ENCODE data around the gene RENBP. TPM values are rescaled to one million over a fixed set of nuclear protein-coding genes. Genes with fewer than 3 reads are reported as not detected.
A peak's percentile ranks its signal among the peaks of the same experiment; 100 is the strongest.

RENBP gene
- total RNA-seq, 1 donor: 4.3 TPM

GRCh38 chrX:153897899-153898298 lies 46.5 kb downstream of the RENBP start:
- no peak for TF ChIP-seq CTCF (IDR thresholded peaks at IDR 0.05; ENCODE audit: insufficient read depth, low read depth, low read length)
- no peak for DNase-seq (ENCODE audit: low read depth)

GRCh38 chrX:153889123-153889522 lies 55.3 kb downstream of the RENBP start:
- H3K4me3 ChIP-seq (ENCODE audit: low read depth, low read length): no peak overlapping the region
- no peak for TF ChIP-seq CTCF (IDR thresholded peaks at IDR 0.05; ENCODE audit: insufficient read depth, low read depth, low read length)
- DNase-seq (ENCODE audit: low read depth): no peak

More at GRCh38 chrX:153897899-153898298, 46.5 kb downstream of the RENBP start:
- no peak overlapping the region for H3K4me3 ChIP-seq (ENCODE audit: low read depth, low read length)

- TF ChIP-seq CTCF (IDR thresholded peaks at IDR 0.05; ENCODE audit: insufficient read depth, low read depth, low read length): no peak
- H3K4me3 ChIP-seq (ENCODE audit: low read depth, low read length): no peak overlapping the region
- DNase-seq (ENCODE audit: low read depth): no peak
These were observed 56.1 kb downstream of the RENBP start for GRCh38 chrX:153888344-153888743.

GRCh38 chrX:153887385-153887784 lies 57.1 kb downstream of the RENBP start:
- H3K4me3 ChIP-seq (ENCODE audit: low read depth, low read length): no peak overlapping the region
- no peak for TF ChIP-seq CTCF (IDR thresholded peaks at IDR 0.05; ENCODE audit: insufficient read depth, low read depth, low read length)
- DNase-seq (ENCODE audit: low read depth): no peak

- no peak overlapping the region for H3K4me3 ChIP-seq (ENCODE audit: low read depth, low read length)
- no peak for TF ChIP-seq CTCF (IDR thresholded peaks at IDR 0.05; ENCODE audit: insufficient read depth, low read depth, low read length)
- DNase-seq (ENCODE audit: low read depth): no peak
These were observed 57.5 kb downstream of the RENBP start for GRCh38 chrX:153886915-153887314.

GRCh38 chrX:153885968-153886903 lies 58.2 kb downstream of the RENBP start, which contains the start of gene L1CAM:
L1CAM (minus strand) TSS chrX:153886173; CDS start chrX:153875836, 10,337 bp downstream.
- TF ChIP-seq CTCF (IDR thresholded peaks at IDR 0.05; ENCODE audit: insufficient read depth, low read depth, low read length): no peak
- no peak for DNase-seq (ENCODE audit: low read depth)
- peak within 1 kb of the TSS; percentile 23 for H3K4me3 ChIP-seq (ENCODE audit: low read depth, low read length)

Small RNA genes lying within 50 kb of the gene (small RNA-seq; reads per million reads assigned to genes)
- not detected for gene MIR3202-1

Other genes starting within 250 kb of the RENBP start
- 105 and 127 TPM in 2 replicates for gene BCAP31, start 220.3 kb downstream of the RENBP start, total RNA-seq
- 15.5 and 19.3 TPM in 2 replicates for gene ABCD1, start 219.8 kb downstream of the RENBP start, total RNA-seq
- gene PLXNB3, start 180.4 kb downstream of the RENBP start, total RNA-seq: 3.0 and 3.5 TPM in 2 replicates
- gene SRPK3, start 163.6 kb downstream of the RENBP start, total RNA-seq: 0.86 and 0.97 TPM in 2 replicates
- gene IDH3G, start 150.3 kb downstream of the RENBP start, total RNA-seq: 37.4 and 40.2 TPM in 2 replicates
- 122 and 133 TPM in 2 replicates for gene SSR4, start 150.0 kb downstream of the RENBP start, total RNA-seq
- 0.32 and 0.43 TPM in 2 replicates for gene PDZD4, start 114.1 kb downstream of the RENBP start, total RNA-seq
- 16.4 and 54.4 TPM in 2 replicates for gene L1CAM, start 58.5 kb downstream of the RENBP start, total RNA-seq
- under 0.01 TPM in 1 of 2 replicates, not detected in the other for gene AVPR2, start 40.0 kb downstream of the RENBP start, total RNA-seq
- 3.0 and 5.2 TPM in 2 replicates for gene ARHGAP4, start 18.4 kb downstream of the RENBP start, total RNA-seq
- gene NAA10, start 9.6 kb downstream of the RENBP start, total RNA-seq: 59.9 and 62.2 TPM in 2 replicates
- 28.1 and 28.3 TPM in 2 replicates for gene HCFC1, start 27.2 kb upstream of the RENBP start, total RNA-seq
- 5.2 and 7.1 TPM in 2 replicates for gene TMEM187, start 28.1 kb upstream of the RENBP start, total RNA-seq
- gene IRAK1, start 75.3 kb upstream of the RENBP start, total RNA-seq: 62.6 and 102 TPM in 2 replicates
- gene MECP2, start 153.1 kb upstream of the RENBP start, total RNA-seq: 25.1 and 28.5 TPM in 2 replicates
- not detected in 2 replicates for gene OPN1LW, start 199.6 kb upstream of the RENBP start, total RNA-seq
- gene OPN1MW, start 238.0 kb upstream of the RENBP start, total RNA-seq: not detected in 2 replicates

Measured in fibroblast of villous mesenchyme (primary cell).